Endothelial cell (in vitro differentiated cells): ENCODE results near the gene F13A1. TPM values are rescaled to one million over a fixed set of nuclear protein-coding genes. Genes with fewer than 3 reads are reported as not detected.

Experiments used
- DNase-seq: peaks from one replicate; pipeline ENCODE4 v3.0.0; 2021; ENCODE audit warnings: low spot score
- H3K27ac Mint-ChIP-seq: one replicate; pipeline ENCODE4 v1.8.0; 2021; ENCODE audit warnings: mixed read lengths, inconsistent platforms; ENCODE audit not compliant: unreplicated experiment
- H3K27me3 Mint-ChIP-seq: one replicate; pipeline ENCODE4 v1.8.0; 2021; ENCODE audit warnings: mild to moderate bottlenecking, moderate library complexity, mixed read lengths, inconsistent platforms; ENCODE audit not compliant: unreplicated experiment
- H3K36me3 Mint-ChIP-seq: one replicate; pipeline ENCODE4 v1.8.0; 2021; ENCODE audit warnings: mild to moderate bottlenecking, low read depth, mixed read lengths, inconsistent platforms; ENCODE audit not compliant: unreplicated experiment
- H3K4me1 Mint-ChIP-seq: one replicate; pipeline ENCODE4 v1.8.0; 2021; ENCODE audit warnings: mild to moderate bottlenecking, mixed read lengths, inconsistent platforms; ENCODE audit not compliant: unreplicated experiment
- H3K4me3 Mint-ChIP-seq: one replicate; pipeline ENCODE4 v1.8.0; 2021; ENCODE audit warnings: mild to moderate bottlenecking, mixed read lengths, inconsistent platforms; ENCODE audit not compliant: unreplicated experiment
- H3K9me3 Mint-ChIP-seq: one replicate; pipeline ENCODE4 v1.8.0; 2021; ENCODE audit warnings: mixed read lengths, inconsistent platforms; ENCODE audit not compliant: unreplicated experiment
- CTCF ChIP-seq: fragments of 200-600 bp; sonication (generic); IDR thresholded peaks from one replicate; pipeline ENCODE4 v1.5.0; 2021; ENCODE audit warnings: antibody characterized with exemption; ENCODE audit not compliant: unreplicated experiment
- total RNA-seq: library from RNA; stranded (reverse); fragmentation: NEBNext Ultra II Directional; extraction: Animal tissue kit (Norgen Biotek cat#: 25700); gene quantifications from one replicate; pipeline ENCODE4 v1.2.1, GENCODE V29; 2021; ENCODE audit not compliant: unreplicated experiment

The F13A1 gene
- total RNA-seq, 1 donor from 2014 or later = not detected

GRCh38 chr6:6320901-6321300 lies 439 bp upstream of the F13A1 start:
- H3K27me3 Mint-ChIP-seq = peaks cover 12% of the 10 kb centered on the region
- no peaks in the 10 kb centered on the region for H3K36me3 Mint-ChIP-seq
- H3K9me3 Mint-ChIP-seq = no peaks in the 10 kb centered on the region
- H3K4me1 Mint-ChIP-seq = peaks cover 13% of the 10 kb centered on the region
- TF ChIP-seq CTCF = no peak
- H3K27ac Mint-ChIP-seq = no peak overlapping the region
- no peak overlapping the region for H3K4me3 Mint-ChIP-seq
- DNase-seq = no peak

GRCh38 chr6:6317825-6318733 lies 2.4 kb downstream of the F13A1 start:
- H3K36me3 Mint-ChIP-seq = no peaks in the 10 kb centered on the region
- H3K27ac Mint-ChIP-seq = no peak overlapping the region
- DNase-seq = no peak
- no peaks in the 10 kb centered on the region for H3K9me3 Mint-ChIP-seq
- no peak overlapping the region for H3K4me3 Mint-ChIP-seq
- peaks cover 10% of the 10 kb centered on the region for H3K27me3 Mint-ChIP-seq
- no peak for TF ChIP-seq CTCF
- H3K4me1 Mint-ChIP-seq = peaks cover 21% of the 10 kb centered on the region

GRCh38 chr6:6317386-6317785 lies 3.1 kb downstream of the F13A1 start:
- Mint-ChIP-seq H3K4me1 (peaks cover 24% of the 10 kb centered on the region), H3K9me3 (no peaks in the 10 kb centered on the region), H3K36me3 (no peaks in the 10 kb centered on the region), H3K27me3 (peaks cover 10% of the 10 kb centered on the region), H3K4me3 (no peak overlapping the region), H3K27ac (no peak overlapping the region)
- no peak for DNase-seq
- no peak for TF ChIP-seq CTCF

GRCh38 chr6:6315660-6316059 lies 4.8 kb downstream of the F13A1 start:
- Mint-ChIP-seq H3K27me3 (peaks cover 6% of the 10 kb centered on the region), H3K4me3 (no peak overlapping the region), H3K9me3 (no peaks in the 10 kb centered on the region), H3K4me1 (peaks cover 24% of the 10 kb centered on the region), H3K27ac (no peak overlapping the region), H3K36me3 (no peaks in the 10 kb centered on the region)
- peak; percentile 88 for TF ChIP-seq CTCF
- peak; percentile 52 for DNase-seq

GRCh38 chr6:6314596-6314995 lies 5.9 kb downstream of the F13A1 start:
- H3K4me3 Mint-ChIP-seq = peak overlapping the region; percentile 10
- no peak for TF ChIP-seq CTCF
- peaks cover 19% of the 10 kb centered on the region for H3K4me1 Mint-ChIP-seq
- no peak for DNase-seq
- peak overlapping the region; percentile 57 for H3K27ac Mint-ChIP-seq
- H3K27me3 Mint-ChIP-seq = peaks cover 6% of the 10 kb centered on the region
- H3K9me3 Mint-ChIP-seq = no peaks in the 10 kb centered on the region
- no peaks in the 10 kb centered on the region for H3K36me3 Mint-ChIP-seq
